WTC11 (cell line): ENCODE data around the gene EFEMP2. TPM values are rescaled to one million over a fixed set of nuclear protein-coding genes. Genes with fewer than 3 reads are reported as not detected.
A peak's percentile ranks its signal among the peaks of the same experiment; 100 is the strongest.

Experiments used
- ATAC-seq: fragments of 200-7000 bp; cut with Tn5 transposase; 2 replicates; pipeline ENCODE4 v1.10.0; 2021; ENCODE audit warnings: mild to moderate bottlenecking, moderate library complexity
- CTCF ChIA-PET: fragments of 300-600 bp; sonication (Branson Sonifier 250); formaldehyde crosslinking; loops from one replicate; lab custom pipeline; 2021; ENCODE audit warnings: antibody characterized with exemption; lab: Charles Lee
- POLR2A ChIA-PET: fragments of 350-600 bp; sonication (Branson Sonifier 250); formaldehyde crosslinking; loops from one replicate; lab custom pipeline; 2021; ENCODE audit warnings: antibody characterized with exemption; lab: Charles Lee
- DNase-seq: peaks from one replicate; pipeline ENCODE4 v3.0.0; 2021; ENCODE audit warnings: low spot score
- H3K27ac Mint-ChIP-seq: 2 replicates; pipeline ENCODE4 v1.8.0; 2021; ENCODE audit warnings: mixed read lengths
- H3K27me3 Mint-ChIP-seq: 2 replicates; pipeline ENCODE4 v1.8.0; 2021; ENCODE audit warnings: low read depth, mild to moderate bottlenecking, moderate library complexity, mixed read lengths
- H3K36me3 Mint-ChIP-seq: 2 replicates; pipeline ENCODE4 v1.8.0; 2021; ENCODE audit warnings: mixed read lengths
- H3K4me1 Mint-ChIP-seq: 2 replicates; pipeline ENCODE4 v1.8.0; 2022; ENCODE audit warnings: mixed read lengths
- H3K4me3 Mint-ChIP-seq: 2 replicates; pipeline ENCODE4 v1.8.0; 2021; ENCODE audit warnings: mild to moderate bottlenecking, moderate library complexity, mixed read lengths
- H3K9me3 Mint-ChIP-seq: 2 replicates; pipeline ENCODE4 v1.8.0; 2021; ENCODE audit warnings: mixed read lengths
- ATF2 ChIP-seq: sonication (generic); formaldehyde crosslinking; IDR thresholded peaks from 2 replicates; pipeline ENCODE4 v1.8.1; 2022; ENCODE audit warnings: low read depth, missing genetic modification reagents, borderline replicate concordance
- CBFB ChIP-seq: sonication (generic); formaldehyde crosslinking; IDR thresholded peaks from 2 replicates; pipeline ENCODE4 v1.8.1; 2022; ENCODE audit warnings: mild to moderate bottlenecking, low read depth, missing genetic modification reagents
- CDX4 ChIP-seq: fragments of 250-450 bp; sonication (Bioruptor Pico); IDR thresholded peaks from 2 replicates; pipeline ENCODE4 v1.9.0; 2021; ENCODE audit warnings: moderate library complexity, mild to moderate bottlenecking, inconsistent platforms, borderline replicate concordance
- FOXJ3 ChIP-seq: sonication (generic); formaldehyde crosslinking; IDR thresholded peaks from 2 replicates; pipeline ENCODE4 v1.9.0; 2021; ENCODE audit warnings: missing genetic modification reagents, mild to moderate bottlenecking, borderline replicate concordance
- FOXP1 ChIP-seq: sonication (generic); formaldehyde crosslinking; IDR thresholded peaks from 2 replicates; pipeline ENCODE4 v1.8.0; 2022; ENCODE audit warnings: missing genetic modification reagents, mild to moderate bottlenecking, moderate library complexity, borderline replicate concordance
- NFYB ChIP-seq: sonication (generic); formaldehyde crosslinking; conservative IDR thresholded peaks from 2 replicates; pipeline ENCODE4 v1.8.0; 2022; ENCODE audit warnings: low read depth, missing genetic modification reagents
- PRDM15 ChIP-seq: sonication (generic); formaldehyde crosslinking; IDR thresholded peaks from 2 replicates; pipeline ENCODE4 v1.8.0; 2022; ENCODE audit warnings: missing genetic modification reagents
- RELA ChIP-seq: sonication (generic); formaldehyde crosslinking; IDR thresholded peaks from 2 replicates; pipeline ENCODE4 v1.8.1; 2022; ENCODE audit warnings: missing genetic modification reagents, mild to moderate bottlenecking, borderline replicate concordance
- SP1 ChIP-seq: sonication (generic); formaldehyde crosslinking; conservative IDR thresholded peaks from 2 replicates; pipeline ENCODE4 v1.8.1; 2022; ENCODE audit warnings: missing genetic modification reagents
- TEAD1 ChIP-seq: sonication (generic); formaldehyde crosslinking; IDR thresholded peaks from 2 replicates; pipeline ENCODE4 v1.8.0; 2022; ENCODE audit warnings: mild to moderate bottlenecking, missing genetic modification reagents
- ZNF317 ChIP-seq: sonication (generic); formaldehyde crosslinking; IDR thresholded peaks from 2 replicates; pipeline ENCODE4 v1.8.1; 2023; ENCODE audit warnings: low read depth, mild to moderate bottlenecking, moderate library complexity, missing genetic modification reagents, borderline replicate concordance
- ZNF532 ChIP-seq: fragments of 250-450 bp; sonication (Bioruptor Pico); IDR thresholded peaks from 2 replicates; pipeline ENCODE4 v1.9.0; 2021; ENCODE audit warnings: mild to moderate bottlenecking, borderline replicate concordance
- total RNA-seq: library from RNA; stranded (reverse); gene quantifications from 3 replicates; pipeline ENCODE4 v1.2.3, GENCODE V29; 2021
- TF ChIP-seq, protein P1 (sequence below): sonication (generic); formaldehyde crosslinking; IDR thresholded peaks from 2 replicates; pipeline ENCODE4 v1.8.0; 2022; ENCODE audit warnings: mild to moderate bottlenecking, missing genetic modification reagents
- TF ChIP-seq, protein P2 (sequence below): sonication (generic); formaldehyde crosslinking; IDR thresholded peaks from 2 replicates; pipeline ENCODE4 v1.8.1; 2022; ENCODE audit warnings: mild to moderate bottlenecking, moderate library complexity, missing genetic modification reagents
- TF ChIP-seq, protein P3 (sequence below): sonication (generic); formaldehyde crosslinking; IDR thresholded peaks from 2 replicates; pipeline ENCODE4 v1.8.0; 2022; ENCODE audit warnings: mild to moderate bottlenecking, missing genetic modification reagents
- TF ChIP-seq, protein P4 (sequence below): sonication (generic); formaldehyde crosslinking; IDR thresholded peaks from 2 replicates; pipeline ENCODE4 v1.8.0; 2022; ENCODE audit warnings: mild to moderate bottlenecking, missing genetic modification reagents
- TF ChIP-seq, protein P5 (sequence below): fragments of 250-450 bp; sonication (Bioruptor Pico); IDR thresholded peaks from 2 replicates; pipeline ENCODE4 v1.9.0; 2021; ENCODE audit warnings: mild to moderate bottlenecking

The EFEMP2 gene
- total RNA-seq, 1 experiment from 2014 or later = 14.2 TPM

DNA sequence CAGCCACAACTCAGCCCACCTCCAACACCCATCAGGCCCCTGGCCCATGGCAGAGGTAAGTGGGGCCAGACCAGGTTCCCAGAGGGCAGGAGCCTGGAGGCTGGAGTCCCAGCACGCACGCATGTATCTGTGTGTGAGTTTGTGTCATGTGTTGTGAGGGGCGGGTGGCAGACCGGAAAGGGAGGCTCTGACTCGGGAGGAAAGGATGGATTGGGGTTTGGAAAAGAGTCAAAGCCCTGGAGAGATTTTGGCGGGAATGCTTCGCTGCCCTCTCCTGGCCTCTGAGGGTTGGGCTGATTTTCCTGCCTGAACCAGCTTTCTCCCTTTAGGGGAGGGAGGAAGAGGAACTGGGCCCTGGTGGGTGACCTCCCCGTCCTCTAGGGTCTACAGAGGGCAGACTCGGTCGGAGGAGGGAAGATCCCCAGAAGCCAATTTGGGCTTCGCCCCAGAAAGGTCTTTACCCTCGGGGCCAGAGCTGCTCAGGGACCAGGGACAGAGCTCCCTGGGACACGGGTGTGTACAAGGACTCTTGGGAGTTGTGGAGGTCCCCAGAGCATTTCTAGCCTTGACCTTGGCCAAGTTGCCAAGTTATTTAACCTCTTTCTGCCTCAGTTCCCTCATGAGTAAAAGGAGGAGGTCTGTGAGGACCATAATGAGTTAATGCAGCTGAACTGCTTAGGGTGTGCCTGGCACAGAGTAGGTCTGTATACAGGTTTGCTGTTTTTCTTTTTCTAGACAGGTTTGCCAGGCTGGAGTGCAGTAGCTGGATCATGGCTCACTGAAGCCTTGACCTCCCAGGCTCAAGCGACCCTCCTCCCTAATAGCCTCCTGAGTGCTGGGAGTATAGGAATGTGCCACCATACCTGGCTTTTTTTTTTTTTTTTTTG, 39.3 kb upstream of the EFEMP2 start:
- ChIA-PET CTCF (interaction anchor here (0.8 to 2.2 kb wide), 16 partner anchors 11 to 201 kb away, joined by 3 to 41 read pairs (median 7); partner anchors contain the start of genes CCDC85B, CTSW, FIBP and FOSL1), POLR2A (interaction anchor here (0.7 to 1.9 kb wide), 3 partner anchors 21 to 90 kb away, joined by 3 to 8 read pairs (median 4); partner anchors contain the start of genes BANF1, CCDC85B, EIF1AD and MUS81)
- Mint-ChIP-seq H3K9me3 (no peaks in the 10 kb centered on the region), H3K36me3 (no peaks in the 10 kb centered on the region), H3K4me3 (no peak overlapping the region), H3K27ac (no peak overlapping the region), H3K27me3 (peaks cover 27% of the 10 kb centered on the region), H3K4me1 (peaks cover 17% of the 10 kb centered on the region)
- TF ChIP-seq PRDM15 (peak; percentile 62), ATF2 (no peak), FOXP1 (peak; percentile 47), FOXJ3 (no peak), CBFB (CRISPR knock-in tag) (no peak), RELA (no peak), ZNF317 (no peak), TEAD1 (CRISPR knock-in tag) (0 out of 2 replicates have a peak, but pooled peaks have one; percentile 32), ZNF532 (CRISPR knock-in tag) (no peak), NFYB (CRISPR knock-in tag) (no peak), CDX4 (CRISPR knock-in tag) (no peak), SP1 (CRISPR knock-in tag) (peak; percentile 36; the same call in 1 of the 2 replicates)
- TF ChIP-seq, protein P1, sequence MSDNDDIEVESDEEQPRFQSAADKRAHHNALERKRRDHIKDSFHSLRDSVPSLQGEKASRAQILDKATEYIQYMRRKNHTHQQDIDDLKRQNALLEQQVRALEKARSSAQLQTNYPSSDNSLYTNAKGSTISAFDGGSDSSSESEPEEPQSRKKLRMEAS = peak; percentile 67
- TF ChIP-seq, protein P2, sequence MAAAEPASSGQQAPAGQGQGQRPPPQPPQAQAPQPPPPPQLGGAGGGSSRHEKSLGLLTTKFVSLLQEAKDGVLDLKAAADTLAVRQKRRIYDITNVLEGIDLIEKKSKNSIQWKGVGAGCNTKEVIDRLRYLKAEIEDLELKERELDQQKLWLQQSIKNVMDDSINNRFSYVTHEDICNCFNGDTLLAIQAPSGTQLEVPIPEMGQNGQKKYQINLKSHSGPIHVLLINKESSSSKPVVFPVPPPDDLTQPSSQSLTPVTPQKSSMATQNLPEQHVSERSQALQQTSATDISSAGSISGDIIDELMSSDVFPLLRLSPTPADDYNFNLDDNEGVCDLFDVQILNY = 0 out of 2 replicates have a peak, but pooled peaks have one; percentile 62
- TF ChIP-seq, protein P3, sequence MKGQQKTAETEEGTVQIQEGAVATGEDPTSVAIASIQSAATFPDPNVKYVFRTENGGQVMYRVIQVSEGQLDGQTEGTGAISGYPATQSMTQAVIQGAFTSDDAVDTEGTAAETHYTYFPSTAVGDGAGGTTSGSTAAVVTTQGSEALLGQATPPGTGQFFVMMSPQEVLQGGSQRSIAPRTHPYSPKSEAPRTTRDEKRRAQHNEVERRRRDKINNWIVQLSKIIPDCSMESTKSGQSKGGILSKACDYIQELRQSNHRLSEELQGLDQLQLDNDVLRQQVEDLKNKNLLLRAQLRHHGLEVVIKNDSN (CRISPR knock-in tag) = no peak
- TF ChIP-seq, protein P4, sequence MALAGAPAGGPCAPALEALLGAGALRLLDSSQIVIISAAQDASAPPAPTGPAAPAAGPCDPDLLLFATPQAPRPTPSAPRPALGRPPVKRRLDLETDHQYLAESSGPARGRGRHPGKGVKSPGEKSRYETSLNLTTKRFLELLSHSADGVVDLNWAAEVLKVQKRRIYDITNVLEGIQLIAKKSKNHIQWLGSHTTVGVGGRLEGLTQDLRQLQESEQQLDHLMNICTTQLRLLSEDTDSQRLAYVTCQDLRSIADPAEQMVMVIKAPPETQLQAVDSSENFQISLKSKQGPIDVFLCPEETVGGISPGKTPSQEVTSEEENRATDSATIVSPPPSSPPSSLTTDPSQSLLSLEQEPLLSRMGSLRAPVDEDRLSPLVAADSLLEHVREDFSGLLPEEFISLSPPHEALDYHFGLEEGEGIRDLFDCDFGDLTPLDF (CRISPR knock-in tag) = no peak
- TF ChIP-seq, protein P5, sequence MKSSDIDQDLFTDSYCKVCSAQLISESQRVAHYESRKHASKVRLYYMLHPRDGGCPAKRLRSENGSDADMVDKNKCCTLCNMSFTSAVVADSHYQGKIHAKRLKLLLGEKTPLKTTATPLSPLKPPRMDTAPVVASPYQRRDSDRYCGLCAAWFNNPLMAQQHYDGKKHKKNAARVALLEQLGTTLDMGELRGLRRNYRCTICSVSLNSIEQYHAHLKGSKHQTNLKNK (CRISPR knock-in tag) = no peak
- ATAC-seq (peak; percentile 81), DNase-seq (peak; percentile 69)
